NCI-H2107 treated with DMSO at 0.1 percent for 48 hours (cell line): ENCODE measurements around the gene MN1.
"Not testable (repeated sequence)": the region's sequence is repeated elsewhere in the genome, so short reads cannot be mapped to it uniquely, and the experiment has no call there.

ENCODE experiments used
- DNase-seq: peaks from one replicate; lab custom pipeline; 2025; ENCODE audit not compliant: unreplicated experiment; lab: John Stamatoyannopoulos, UW

The MN1 gene

DNA sequence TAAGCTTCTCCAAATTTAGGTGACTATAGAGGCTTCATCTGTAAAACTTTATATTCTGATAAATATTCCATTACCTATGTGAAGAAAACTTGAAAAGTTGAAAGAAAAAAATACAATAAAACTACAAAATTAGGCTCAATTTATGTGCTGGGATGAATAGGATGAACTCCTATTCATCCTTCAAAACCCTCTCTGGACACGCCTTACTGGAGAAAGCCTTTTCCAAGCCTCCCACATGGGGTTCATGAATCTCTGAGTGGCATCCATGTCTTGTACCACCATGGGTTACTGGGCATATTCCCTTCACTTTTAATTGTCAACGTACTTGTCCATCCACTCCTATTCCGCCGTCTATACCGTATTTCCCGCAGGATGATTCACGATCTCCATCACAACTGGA is 55.7 kb downstream of the MN1 start:
- DNase-seq = no peak

DNA sequence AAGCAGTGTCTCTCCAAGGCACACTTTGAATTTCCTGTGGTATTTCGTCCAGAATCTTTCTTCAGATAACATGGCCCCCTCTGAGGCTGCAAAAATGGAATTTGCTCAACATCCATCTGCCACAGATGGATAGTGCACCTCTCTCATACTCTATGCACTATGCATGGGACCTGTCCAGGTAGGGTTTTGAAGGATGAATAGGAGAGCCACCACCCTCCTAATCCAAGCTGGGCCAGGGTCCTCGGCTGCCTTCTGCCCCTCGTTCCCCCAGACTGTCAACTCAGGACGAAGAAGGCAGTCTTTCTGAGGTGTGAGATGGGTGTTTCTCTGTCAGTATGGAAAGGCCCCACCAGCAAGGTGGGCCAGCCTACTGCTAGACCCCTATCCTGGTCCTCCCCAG is 56.4 kb downstream of the MN1 start:
- DNase-seq = no peak

- not testable (repeated sequence) for DNase-seq
These were observed 57.5 kb downstream of the MN1 start for GRCh38 chr22:27744078-27744477.

DNA sequence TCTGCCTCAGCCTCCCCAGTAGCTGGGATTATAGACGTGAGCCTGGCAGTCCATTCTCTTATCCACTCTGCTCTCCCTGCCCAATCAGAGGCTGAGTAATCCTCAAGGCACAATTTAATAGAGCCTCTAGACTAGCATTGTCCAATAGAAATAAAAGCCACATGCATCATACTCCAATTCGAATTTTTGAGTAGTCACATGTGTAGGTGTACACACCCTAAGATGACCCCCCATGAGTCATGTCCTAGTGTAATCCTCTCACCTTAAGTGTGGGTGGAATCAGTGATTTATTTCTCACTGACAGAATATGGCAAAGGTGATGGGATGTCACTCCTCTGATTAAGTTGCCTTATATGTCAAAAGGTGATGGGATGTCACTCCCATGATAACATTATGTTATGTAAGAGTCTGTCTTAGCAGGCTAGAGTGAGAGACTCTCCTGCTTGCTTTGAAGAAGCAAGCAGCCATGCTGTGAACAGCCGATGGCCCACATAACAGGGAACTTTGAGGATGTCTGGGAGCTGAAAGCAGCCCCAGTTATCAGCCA is 61.3 kb downstream of the MN1 start:
- DNase-seq = no peak

DNA sequence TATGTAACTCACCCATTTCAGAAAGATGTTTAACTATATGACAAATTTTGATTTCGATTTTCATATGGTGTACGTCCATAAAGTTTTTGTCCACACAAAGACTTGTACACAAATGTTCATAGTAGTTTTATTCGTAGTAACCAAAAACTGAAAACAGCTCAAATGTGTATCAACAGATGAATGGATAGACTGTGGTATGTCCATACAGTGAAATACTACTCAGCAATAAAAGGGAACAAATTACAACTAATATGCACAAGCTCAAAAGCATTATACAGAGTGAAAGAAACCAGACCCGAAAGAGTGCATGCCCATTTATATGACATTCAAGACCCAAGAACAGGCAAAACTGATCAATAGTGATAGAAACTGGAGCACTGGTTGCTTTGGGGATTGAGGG is 64.0 kb downstream of the MN1 start:
- DNase-seq = no peak

DNA sequence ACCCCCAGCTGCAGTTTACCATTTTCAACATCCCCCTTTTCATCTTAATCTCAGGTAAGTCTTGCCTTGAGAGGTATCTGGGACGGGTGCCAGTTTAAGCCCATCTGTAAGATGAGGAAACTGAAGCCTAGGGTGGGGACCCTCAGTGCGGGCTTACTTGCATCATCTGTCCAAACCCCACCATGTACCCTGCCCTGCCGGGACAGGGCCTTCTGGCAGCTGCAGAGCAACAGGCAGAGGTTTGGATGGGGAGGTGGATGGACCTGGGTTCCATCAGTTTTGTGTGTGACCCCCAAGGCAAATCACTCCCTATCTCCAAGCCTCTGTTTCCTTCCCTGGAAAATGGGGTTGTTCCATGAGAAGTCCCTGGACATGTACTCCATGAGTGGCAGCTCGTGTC is 67.5 kb downstream of the MN1 start:
- no peak for DNase-seq

DNA sequence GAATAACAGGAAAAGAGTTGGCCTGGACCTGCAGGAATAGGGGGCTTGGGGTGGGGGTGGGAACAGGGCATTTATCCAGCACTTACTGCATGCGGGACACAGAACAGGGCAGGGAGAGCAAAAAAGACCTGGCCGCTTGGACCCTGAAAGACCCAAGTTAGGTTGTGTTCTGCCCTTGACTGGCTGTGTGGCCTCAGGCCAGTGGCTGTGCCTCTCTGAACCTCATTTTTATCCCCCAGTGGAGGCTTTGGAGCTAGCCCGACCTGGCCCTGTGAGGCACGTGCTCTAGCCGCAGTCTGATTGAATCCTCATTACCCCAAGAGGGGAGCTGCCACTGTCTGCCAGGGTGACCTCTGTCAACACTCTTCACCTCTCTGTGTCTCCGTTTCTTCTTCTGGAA is 68.7 kb downstream of the MN1 start:
- no peak for DNase-seq

GRCh38 chr22:27732391-27732790 is 69.2 kb downstream of the MN1 start:
- DNase-seq = no peak

GRCh38 chr22:27731621-27732020 is 69.9 kb downstream of the MN1 start:
- DNase-seq = no peak

GRCh38 chr22:27730641-27731433 is 70.7 kb downstream of the MN1 start:
- DNase-seq = no peak

- DNase-seq = no peak
These were observed 72.3 kb downstream of the MN1 start for GRCh38 chr22:27729246-27729645.

DNA sequence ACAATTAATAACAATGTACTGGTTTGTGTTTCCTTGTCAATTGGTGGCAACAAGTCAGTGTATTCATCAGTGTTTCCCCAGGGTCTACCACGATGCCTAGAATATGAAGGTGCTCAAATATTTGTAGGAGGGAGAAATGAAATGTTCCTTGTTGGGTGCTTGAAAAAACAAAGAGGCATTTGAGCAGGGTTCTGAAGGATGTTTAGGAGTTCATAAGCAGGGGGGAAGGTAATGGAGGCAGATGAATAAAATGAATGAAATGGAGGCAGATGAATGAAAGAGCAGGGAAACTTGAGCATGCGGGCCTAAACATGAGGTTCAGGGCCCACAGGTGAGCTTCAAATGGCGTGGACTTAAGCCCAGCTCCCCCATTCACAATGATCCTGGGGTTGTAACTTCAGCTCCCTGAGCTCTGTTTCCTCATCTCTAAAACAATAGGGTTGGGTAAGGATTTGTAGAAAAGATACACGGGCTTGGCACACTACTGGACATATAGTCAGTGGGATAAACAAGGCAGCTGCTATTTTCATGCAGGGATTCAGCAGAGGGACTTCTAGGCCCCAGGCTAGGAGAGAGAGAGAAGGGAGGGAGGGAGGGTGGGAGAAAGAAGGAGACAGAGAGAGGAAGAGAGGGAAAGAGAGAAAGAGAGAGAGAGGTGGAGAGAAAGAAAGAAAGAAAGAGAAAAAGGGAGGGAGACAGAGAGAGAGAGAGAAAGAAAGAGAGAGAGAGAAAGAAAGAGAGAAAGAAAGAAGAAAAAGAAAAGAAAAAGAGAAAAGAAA is 73.7 kb downstream of the MN1 start:
- DNase-seq = no peak

DNA sequence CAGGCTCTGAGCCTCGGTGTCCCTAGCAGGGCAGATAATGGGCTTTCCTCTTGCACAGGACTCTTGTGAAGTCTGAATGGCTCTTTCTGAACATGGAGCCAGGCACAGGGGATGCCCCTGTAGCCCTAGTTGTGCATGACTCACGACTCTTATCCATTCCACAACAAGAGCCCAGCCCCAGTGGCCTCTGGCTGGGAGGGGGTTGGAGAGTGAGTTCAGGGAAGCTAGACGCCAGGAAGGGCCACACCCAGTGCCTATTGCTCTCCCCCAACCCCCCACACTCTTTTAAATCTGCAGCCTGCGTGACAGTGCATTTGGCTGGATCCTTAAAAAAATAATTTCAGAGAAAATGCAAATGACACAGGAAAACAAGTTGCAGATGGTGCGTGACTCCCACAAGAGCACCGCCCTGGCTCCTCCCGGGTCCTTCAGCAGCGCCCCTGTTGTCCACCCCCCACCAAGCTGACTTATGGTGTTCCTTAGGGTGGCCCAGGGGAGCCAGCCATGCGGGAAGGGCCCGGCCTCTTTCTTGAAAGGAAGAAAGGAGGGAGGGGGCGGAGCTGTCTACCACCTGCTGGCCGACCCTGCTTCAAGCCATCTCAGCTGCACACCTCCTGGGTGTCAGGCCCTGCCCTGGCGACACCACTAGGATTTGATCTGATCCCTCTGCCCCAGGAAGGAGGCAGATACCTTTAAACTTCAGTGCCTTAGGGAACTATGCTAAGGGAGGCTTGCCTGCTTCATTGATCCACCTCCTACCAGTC is 74.7 kb downstream of the MN1 start:
- DNase-seq = no peak

DNA sequence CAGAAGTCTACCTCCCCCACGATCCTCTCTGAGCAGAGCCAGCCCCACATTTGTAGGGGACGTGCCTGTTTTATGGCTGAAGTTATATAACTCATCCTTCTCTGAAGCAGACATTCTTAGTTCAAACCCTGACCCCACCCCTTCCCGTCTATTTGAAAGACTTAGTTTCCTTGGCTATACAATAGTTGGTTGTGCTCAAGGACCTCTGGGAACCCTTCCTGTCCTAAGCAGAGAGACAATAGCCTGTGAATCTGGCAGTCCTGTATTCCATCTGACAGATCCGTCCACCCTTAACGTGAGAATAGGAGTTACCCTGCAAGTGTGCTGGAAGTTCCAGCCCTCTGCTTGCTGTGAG is 75.2 kb downstream of the MN1 start:
- no peak for DNase-seq

DNA sequence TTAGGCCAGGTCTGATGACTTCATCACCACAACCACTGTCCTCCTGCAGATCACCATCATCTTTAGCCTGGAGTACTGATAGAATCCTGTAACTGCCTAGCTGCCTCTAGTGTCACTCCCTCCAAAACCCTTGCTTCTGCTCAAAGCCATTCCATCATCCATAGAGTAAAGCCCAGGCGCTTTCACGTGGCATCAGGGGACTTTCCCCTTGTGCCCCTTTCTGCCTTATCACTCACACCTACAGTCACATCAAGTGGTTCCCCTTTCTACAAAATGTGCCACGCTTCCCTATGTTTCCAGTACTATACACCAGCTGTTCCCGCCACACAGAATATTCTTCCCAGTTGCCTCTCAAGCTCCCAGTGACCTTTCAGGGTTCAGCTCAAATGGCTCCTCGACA is 75.9 kb downstream of the MN1 start:
- no peak for DNase-seq

DNA sequence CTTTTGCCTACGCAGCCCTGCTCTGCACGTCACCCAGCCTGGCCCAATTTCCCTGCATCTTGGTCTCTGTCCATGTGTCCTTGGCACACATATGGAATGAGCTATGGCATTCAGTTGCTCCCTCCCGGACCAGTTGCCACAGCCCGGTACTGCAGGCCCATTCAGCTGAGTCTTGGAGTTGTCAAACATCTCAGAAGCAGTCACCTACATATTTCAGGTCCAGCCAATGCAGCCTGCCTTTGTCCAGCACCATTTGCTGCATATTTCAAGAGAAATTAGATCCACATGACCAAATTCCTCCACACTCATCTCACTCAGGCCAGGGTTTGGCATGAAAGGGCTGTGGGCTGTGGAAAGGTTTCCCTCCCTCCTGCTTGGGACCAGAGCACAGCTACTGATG is 76.8 kb downstream of the MN1 start:
- no peak for DNase-seq

- no peak for DNase-seq
These were observed 77.4 kb downstream of the MN1 start for GRCh38 chr22:27724157-27724556.

DNA sequence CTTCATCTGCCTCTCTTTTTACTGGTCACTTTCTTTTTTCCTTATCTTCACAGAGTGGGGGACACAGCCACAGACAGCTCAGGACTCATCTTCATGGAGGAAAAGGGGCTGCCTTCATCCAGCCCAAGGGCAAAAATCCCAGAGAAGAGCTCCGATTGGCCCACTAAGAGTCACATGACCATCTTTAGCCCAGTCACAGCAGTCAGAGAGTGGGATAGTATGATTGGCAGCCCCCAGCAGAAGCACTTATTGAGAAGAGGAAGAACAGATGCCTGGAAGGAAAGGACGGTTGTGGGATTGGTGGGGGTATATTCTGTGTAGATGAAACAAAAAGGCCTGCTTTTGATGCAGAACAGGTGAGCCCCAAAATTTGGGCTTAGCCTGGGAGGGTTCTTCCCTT is 77.8 kb downstream of the MN1 start:
- DNase-seq = no peak

DNA sequence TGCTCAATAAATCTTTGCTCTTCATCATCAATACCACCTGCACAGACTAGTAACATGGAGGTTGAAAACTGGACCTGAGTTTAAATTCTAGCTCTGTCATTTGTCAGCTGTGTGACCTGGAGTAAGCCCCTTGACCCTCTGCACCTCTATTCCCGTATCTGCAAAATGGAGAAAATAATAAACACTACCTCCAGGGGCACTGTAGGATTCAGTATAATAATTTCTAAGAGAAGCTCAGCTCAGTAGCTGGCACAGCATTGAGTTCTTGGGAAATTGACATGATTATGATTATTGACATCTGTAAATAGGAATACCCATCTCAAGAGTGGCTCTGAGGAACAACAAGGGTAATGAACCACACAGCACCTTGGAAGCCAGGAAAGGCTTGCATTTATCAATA is 78.4 kb downstream of the MN1 start:
- DNase-seq = no peak

GRCh38 chr22:27720860-27721259 is 80.7 kb downstream of the MN1 start:
- no peak for DNase-seq

- no peak for DNase-seq
These were observed 81.9 kb downstream of the MN1 start for GRCh38 chr22:27719535-27720227.
